Lower lobe of right lung (tissue), 2 donors: Measurements from ENCODE around the gene CRKL. TPM values are rescaled to one million over a fixed set of nuclear protein-coding genes. Genes with fewer than 3 reads are reported as not detected.

Source experiments
- ATAC-seq, 2 donors: fragments of 200-7000 bp; cut with Tn5 transposase; one replicate each; pipeline ENCODE4 v1.9.1; 2020 to 2022; ENCODE audit warnings: mild to moderate bottlenecking in 2 of 2, moderate library complexity in 2 of 2
- DNase-seq: peaks from one replicate; pipeline ENCODE4 v3.0.0-alpha.2; 2020
- H3K27ac ChIP-seq: fragments of 200-600 bp; one replicate; pipeline ENCODE4 v1.8.0; 2022
- H3K27me3 ChIP-seq: fragments of 200-600 bp; one replicate; pipeline ENCODE4 v1.8.0; 2022; ENCODE audit warnings: low read depth
- H3K36me3 ChIP-seq: fragments of 200-600 bp; one replicate; pipeline ENCODE4 v1.8.0; 2022; ENCODE audit warnings: mild to moderate bottlenecking
- H3K4me1 ChIP-seq: fragments of 200-600 bp; one replicate; pipeline ENCODE4 v1.8.0; 2022
- H3K4me3 ChIP-seq: fragments of 200-600 bp; one replicate; pipeline ENCODE4 v1.8.0; 2022; ENCODE audit warnings: mild to moderate bottlenecking
- H3K9me3 ChIP-seq: fragments of 200-600 bp; one replicate; pipeline ENCODE4 v1.8.0; 2022
- intact Hi-C: fragments of 100-400 bp; cut with DNase I; formaldehyde crosslinking; loops from one replicate; pipeline ENCODE4 v1.11.0; 2022
- total RNA-seq: library from RNA; stranded (reverse); fragmentation: NEBNext Ultra II Directional; extraction: Animal tissue kit (Norgen Biotek cat#: 25700); gene quantifications from one replicate; pipeline ENCODE4 v1.2.1, GENCODE V29; 2021
- TF ChIP-seq, protein P1 (sequence below): fragments of 200-600 bp; IDR thresholded peaks from one replicate; pipeline ENCODE4 v1.8.0; 2022; ENCODE audit warnings: antibody characterized with exemption, mild to moderate bottlenecking
- donor health status: DM: no; HTN: yes; CAD: no; lungs with severe emphysema.

CRKL gene
- total RNA-seq, 1 donor from 2014 or later, result 53.5 TPM

DNA sequence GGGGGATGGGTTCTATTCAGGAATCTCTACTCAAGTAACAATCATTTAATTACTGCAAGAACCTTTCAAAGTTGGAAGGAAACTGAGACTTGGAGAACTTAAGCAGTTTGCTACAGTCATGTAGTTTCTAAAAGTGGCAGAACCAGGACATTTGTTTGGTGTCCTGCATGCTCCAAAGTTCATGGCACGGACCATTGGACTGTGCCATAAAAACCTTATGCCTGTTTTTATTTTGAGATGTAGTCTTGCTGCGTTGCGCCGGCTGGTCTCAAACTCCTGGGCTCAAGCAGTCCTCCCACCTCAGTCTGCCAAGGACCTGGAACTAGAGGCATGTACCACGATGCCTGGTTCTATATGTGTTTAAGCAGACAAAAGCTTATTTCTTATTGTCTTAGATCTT is 31.2 kb downstream of the CRKL start:
- no peaks in the 10 kb centered on the region for H3K9me3 ChIP-seq
- intact Hi-C loops, result no loop called here

DNA sequence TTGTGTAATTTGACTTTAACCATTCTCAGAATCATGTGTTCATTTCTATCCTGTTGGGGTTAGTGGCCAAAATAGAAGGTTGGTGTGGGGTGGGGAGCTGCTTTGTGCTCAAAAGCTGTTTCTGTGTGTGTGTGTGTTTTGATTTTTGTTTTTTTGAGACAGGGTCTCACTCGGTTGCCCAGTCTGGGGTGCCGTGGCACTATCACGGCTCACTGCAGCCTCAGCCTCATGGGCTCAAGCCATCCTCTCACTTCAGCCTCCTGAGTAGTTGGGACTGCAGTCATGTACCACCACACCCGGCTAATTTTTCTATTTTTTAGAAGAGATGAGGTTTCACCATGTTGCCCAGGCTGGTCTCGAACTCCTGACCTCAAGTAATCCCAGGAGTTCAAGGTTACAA is 31.8 kb downstream of the CRKL start:
- no peak for DNase-seq

More for the DNA sequence above, 31.2 kb downstream of the CRKL start:
- no peaks in the 10 kb centered on the region for H3K27me3 ChIP-seq
- H3K4me1 ChIP-seq, result peaks cover 33% of the 10 kb centered on the region
- TF ChIP-seq, protein P1, sequence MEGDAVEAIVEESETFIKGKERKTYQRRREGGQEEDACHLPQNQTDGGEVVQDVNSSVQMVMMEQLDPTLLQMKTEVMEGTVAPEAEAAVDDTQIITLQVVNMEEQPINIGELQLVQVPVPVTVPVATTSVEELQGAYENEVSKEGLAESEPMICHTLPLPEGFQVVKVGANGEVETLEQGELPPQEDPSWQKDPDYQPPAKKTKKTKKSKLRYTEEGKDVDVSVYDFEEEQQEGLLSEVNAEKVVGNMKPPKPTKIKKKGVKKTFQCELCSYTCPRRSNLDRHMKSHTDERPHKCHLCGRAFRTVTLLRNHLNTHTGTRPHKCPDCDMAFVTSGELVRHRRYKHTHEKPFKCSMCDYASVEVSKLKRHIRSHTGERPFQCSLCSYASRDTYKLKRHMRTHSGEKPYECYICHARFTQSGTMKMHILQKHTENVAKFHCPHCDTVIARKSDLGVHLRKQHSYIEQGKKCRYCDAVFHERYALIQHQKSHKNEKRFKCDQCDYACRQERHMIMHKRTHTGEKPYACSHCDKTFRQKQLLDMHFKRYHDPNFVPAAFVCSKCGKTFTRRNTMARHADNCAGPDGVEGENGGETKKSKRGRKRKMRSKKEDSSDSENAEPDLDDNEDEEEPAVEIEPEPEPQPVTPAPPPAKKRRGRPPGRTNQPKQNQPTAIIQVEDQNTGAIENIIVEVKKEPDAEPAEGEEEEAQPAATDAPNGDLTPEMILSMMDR, result no peak
- H3K36me3 ChIP-seq, result peaks cover 45% of the 10 kb centered on the region
- H3K27ac ChIP-seq, result no peak overlapping the region
- ATAC-seq (no peak), DNase-seq (no peak)
- no peak overlapping the region for H3K4me3 ChIP-seq

DNA sequence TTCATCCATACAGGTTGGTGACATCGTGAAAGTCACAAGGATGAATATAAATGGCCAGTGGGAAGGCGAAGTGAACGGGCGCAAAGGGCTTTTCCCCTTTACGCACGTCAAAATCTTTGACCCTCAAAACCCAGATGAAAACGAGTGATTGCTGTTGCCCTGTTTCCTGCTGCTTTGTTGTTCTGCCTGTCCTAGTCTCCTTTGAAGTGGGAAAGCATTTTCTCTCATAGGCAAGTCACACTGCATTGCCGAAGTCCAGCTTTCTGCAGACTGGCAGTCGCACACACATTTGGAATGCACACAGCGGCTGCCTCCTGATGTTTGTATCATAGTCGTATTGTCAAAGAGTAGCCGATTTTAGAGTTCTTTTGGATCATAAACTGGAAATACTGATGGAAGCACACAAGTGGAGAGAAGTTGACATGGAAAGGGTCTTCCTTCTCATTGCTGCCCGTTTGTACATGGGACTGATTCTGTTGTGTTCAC is 32.5 kb downstream of the CRKL start:
- no peak for ATAC-seq
- peaks cover 26% of the 10 kb centered on the region for H3K4me1 ChIP-seq
- intact Hi-C loops, result no loop called here

More for the DNA sequence above, 31.8 kb downstream of the CRKL start:
- no peak for ATAC-seq
- Histone ChIP-seq H3K9me3 (no peaks in the 10 kb centered on the region), H3K27ac (no peak overlapping the region), H3K36me3 (peaks cover 50% of the 10 kb centered on the region), H3K4me3 (no peak overlapping the region), H3K4me1 (peaks cover 33% of the 10 kb centered on the region), H3K27me3 (no peaks in the 10 kb centered on the region)
- TF ChIP-seq, protein P1, result no peak
- intact Hi-C loops, result no loop called here

DNA sequence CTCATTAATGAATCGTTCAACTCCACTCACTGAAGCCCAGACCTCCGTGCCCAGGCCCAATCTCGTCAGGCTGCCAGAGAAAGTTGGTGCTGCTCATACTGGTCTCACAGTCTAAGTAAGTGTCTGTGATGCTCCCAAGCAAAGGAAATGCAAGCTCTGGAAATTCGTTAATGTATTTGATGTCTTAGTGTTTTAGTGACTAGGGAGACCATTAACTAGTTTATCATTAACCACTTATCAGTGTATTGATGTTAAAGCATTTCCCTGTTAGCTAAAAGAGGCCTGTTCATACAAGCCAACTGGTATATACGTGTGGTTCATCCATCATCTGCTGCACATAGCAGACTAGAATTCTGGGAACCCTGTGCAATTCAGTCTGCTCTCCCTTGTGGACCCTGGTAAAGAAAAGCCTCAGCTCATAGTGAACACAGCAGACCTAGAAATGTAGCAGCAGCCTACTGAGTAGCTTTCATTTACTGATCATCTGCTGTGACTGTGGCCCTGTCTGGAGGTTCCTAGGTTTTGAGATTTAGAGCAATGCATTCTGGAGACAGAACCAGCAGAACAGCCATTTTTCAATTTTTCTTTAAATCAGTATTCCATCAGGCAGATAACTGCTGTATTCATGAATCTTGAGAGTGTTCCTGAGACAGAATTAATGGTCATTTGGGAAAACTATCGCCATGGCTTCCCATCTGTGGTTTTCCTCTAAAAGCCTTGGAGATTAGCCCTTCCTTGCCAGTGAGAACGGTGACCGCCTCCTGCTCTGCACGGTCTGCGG is 34.1 kb downstream of the CRKL start:
- H3K27ac ChIP-seq, result no peak overlapping the region
- DNase-seq (no peak), ATAC-seq (no peak)
- TF ChIP-seq, protein P1, result no peak
- H3K27me3 ChIP-seq, result no peaks in the 10 kb centered on the region
- intact Hi-C loops, result no loop called here
- no peak overlapping the region for H3K4me3 ChIP-seq
- peaks cover 52% of the 10 kb centered on the region for H3K36me3 ChIP-seq
- peaks cover 13% of the 10 kb centered on the region for H3K4me1 ChIP-seq
- no peaks in the 10 kb centered on the region for H3K9me3 ChIP-seq

More for the DNA sequence above, 32.5 kb downstream of the CRKL start:
- Histone ChIP-seq H3K27ac (no peak overlapping the region), H3K4me3 (no peak overlapping the region), H3K27me3 (no peaks in the 10 kb centered on the region), H3K36me3 (peaks cover 52% of the 10 kb centered on the region), H3K9me3 (no peaks in the 10 kb centered on the region)
- DNase-seq, result no peak
- TF ChIP-seq, protein P1, result no peak

DNA sequence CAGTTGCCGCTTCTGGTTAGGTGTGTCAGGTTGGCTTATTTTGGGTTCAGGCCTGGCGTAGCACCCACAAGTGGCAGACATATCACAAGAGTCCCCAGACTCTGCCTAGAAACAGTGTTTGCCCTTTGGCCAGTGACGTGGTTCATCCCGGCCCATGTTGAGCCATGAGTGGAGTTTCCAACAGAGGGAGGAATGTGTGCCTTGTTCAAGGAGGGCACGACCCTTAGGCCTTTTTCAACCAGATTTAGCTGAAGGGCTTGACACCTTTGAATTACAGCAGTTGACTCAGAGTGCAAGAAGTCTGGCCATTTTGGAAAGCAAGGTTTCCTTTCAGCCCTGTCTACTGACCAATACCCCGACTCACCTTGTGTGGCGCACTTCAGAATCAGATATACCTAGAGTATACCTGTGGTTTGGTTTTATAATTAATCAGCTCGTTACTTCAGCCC is 34.7 kb downstream of the CRKL start:
- TF ChIP-seq, protein P1, result no peak
- intact Hi-C loops, result no loop called here
- no peak overlapping the region for H3K27ac ChIP-seq
- H3K36me3 ChIP-seq, result peaks cover 52% of the 10 kb centered on the region
- H3K9me3 ChIP-seq, result no peaks in the 10 kb centered on the region
- ATAC-seq, result peak; percentile 6 to 22
- no peak overlapping the region for H3K4me3 ChIP-seq
- no peak for DNase-seq
- H3K4me1 ChIP-seq, result peaks cover 17% of the 10 kb centered on the region
- no peaks in the 10 kb centered on the region for H3K27me3 ChIP-seq
